HG02840 (cell line): ENCODE results near the gene TWNK.
A peak's percentile ranks its signal among the peaks of the same experiment; 100 is the strongest.

Experiments
- ATAC-seq: cut with Tn5 transposase; IDR thresholded peaks from one replicate; pipeline ENCODE4 v1.9.1; 2021; ENCODE audit warnings: mild to moderate bottlenecking, moderate library complexity, moderate number of reproducible peaks; ENCODE audit not compliant: unreplicated experiment, low FRiP score

The TWNK gene

DNA sequence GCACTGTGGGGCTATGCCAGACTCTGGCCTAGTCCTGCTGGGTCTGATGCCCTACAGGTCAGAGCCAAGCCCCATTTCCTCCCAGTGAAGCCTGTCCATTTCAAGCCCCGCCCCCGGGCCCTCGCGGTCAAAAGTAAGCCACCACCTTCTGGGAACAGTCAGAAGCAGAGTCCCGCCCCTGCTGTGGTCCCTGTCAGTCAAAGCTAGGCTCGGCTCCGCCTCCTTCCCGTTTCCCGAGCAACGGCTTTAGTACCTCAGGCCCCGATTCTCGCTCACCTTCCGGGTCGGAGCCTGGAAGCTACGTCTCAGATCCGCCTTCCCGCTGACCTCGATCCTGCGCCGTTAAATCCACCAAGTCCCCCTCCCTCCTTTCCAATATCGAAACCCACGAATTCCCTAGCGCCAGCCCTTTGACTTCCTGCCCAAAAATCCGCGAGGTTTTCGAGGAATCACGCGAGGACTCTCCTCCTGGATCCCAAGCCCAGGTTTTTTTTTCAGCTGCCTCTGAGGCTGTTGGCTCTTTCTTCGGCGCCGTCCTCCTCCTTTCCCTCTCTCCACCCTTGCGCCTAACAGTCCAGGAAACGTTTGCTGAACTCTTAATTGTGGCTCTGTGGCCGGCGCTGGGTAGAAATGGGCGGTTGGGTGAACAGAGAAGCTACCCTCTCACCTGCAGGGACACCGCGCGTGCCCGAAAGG, 55.5 kb downstream of the TWNK start:
- ATAC-seq: peak; percentile 89

DNA sequence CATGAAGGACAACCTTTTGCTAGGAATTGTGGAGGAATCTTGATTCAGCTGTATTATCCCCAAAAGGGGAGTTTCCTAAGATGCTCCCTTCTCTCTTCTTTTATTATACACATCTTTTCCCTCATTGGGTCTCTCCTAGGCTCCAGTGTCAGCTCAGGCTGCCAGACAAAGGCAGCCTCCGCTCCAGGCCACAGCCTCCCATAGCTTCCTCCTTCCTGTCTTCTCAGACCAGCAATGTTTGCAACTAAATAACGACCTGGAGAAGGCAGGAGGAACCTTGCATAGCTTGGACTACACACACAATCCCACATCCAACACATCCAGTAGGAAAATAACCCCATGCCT, 56.0 kb downstream of the TWNK start:
- ATAC-seq: no peak
